Body of pancreas (tissue), 4 donors: ENCODE results near the gene DOHH.

Experiments
- POLR2A ChIP-seq, 3 donors: fragments of 450-650 bp; IDR thresholded peaks; one replicate each; pipeline ENCODE4 v1.6.1; 2016; ENCODE audit warnings: antibody characterized with exemption in 3 of 3, mild to moderate bottlenecking in 2 of 3
- TF ChIP-seq, protein P1 (sequence below), 7 experiments: fragments of 450-650 bp in 4 of 7; fragments of 200-600 bp in 3 of 7; sonication (generic) in 3 of 7; IDR thresholded peaks; one replicate each; pipeline ENCODE4 v1.5.1; 2016 to 2019; ENCODE audit warnings: antibody characterized with exemption in 7 of 7

DNA sequence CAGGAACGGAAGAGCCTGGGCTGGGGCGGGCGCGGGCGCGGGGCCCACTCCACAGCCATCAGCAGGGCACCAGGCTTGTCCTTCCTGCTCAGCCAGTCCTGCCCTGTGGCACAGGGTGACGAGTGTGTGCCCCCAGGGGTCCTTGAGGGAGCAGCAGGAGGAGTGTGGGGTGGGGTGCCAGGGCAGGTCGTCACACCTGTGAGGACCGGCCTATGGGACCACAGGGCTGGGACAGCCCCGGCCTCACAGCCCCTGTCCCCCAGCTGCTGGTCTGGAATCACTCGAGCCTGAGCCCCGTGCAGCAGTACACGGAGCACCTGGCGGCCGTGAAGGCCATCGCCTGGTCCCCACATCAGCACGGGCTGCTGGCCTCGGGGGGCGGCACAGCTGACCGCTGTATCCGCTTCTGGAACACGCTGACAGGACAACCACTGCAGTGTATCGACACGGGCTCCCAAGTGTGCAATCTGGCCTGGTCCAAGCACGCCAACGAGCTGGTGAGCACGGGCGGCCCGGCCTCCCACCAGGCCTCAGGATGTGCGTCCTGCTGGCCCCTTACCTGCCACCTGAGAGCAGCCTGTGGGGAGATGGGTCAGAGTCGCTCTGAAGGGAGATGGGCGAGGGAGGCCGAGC, 31.8 kb upstream of the DOHH start:
- TF ChIP-seq, protein P1, sequence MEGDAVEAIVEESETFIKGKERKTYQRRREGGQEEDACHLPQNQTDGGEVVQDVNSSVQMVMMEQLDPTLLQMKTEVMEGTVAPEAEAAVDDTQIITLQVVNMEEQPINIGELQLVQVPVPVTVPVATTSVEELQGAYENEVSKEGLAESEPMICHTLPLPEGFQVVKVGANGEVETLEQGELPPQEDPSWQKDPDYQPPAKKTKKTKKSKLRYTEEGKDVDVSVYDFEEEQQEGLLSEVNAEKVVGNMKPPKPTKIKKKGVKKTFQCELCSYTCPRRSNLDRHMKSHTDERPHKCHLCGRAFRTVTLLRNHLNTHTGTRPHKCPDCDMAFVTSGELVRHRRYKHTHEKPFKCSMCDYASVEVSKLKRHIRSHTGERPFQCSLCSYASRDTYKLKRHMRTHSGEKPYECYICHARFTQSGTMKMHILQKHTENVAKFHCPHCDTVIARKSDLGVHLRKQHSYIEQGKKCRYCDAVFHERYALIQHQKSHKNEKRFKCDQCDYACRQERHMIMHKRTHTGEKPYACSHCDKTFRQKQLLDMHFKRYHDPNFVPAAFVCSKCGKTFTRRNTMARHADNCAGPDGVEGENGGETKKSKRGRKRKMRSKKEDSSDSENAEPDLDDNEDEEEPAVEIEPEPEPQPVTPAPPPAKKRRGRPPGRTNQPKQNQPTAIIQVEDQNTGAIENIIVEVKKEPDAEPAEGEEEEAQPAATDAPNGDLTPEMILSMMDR (IDR thresholded peaks at IDR 0.05), result no peak
- TF ChIP-seq POLR2A (IDR thresholded peaks at IDR 0.05), result no peak
